ACC112 (cell line): ENCODE data around the gene BPGM.

Experiments
- H2AFZ ChIP-seq: fragments of 200-600 bp; sonication (generic); one replicate; pipeline ENCODE4 v1.6.0; 2017; ENCODE audit warnings: antibody characterized with exemption, low read length; ENCODE audit not compliant: unreplicated experiment
- H3K27ac ChIP-seq: fragments of 200-600 bp; sonication (generic); 2 replicates; pipeline ENCODE4 v1.5.1; 2014; ENCODE audit warnings: low read depth, mild to moderate bottlenecking, antibody characterized with exemption, low read length, moderate library complexity
- H3K27me3 ChIP-seq: fragments of 200-600 bp; sonication (generic); 2 replicates; pipeline ENCODE4 v1.6.1; 2014; ENCODE audit warnings: mild to moderate bottlenecking, antibody characterized with exemption, low read length, moderate library complexity, mixed read lengths; ENCODE audit not compliant: insufficient read depth
- H3K36me3 ChIP-seq: fragments of 200-600 bp; sonication (generic); 2 replicates; pipeline ENCODE4 v1.6.1; 2016; ENCODE audit warnings: mild to moderate bottlenecking, antibody characterized with exemption, low read length, moderate library complexity, mixed read lengths; ENCODE audit not compliant: insufficient read depth
- H3K4me1 ChIP-seq: fragments of 200-600 bp; sonication (generic); one replicate; pipeline ENCODE4 v1.6.1; 2016; ENCODE audit warnings: low read length, mixed read lengths; ENCODE audit not compliant: insufficient read depth, unreplicated experiment, control insufficient read depth
- H3K4me3 ChIP-seq: fragments of 200-600 bp; sonication (generic); 2 replicates; pipeline ENCODE4 v1.5.1; 2014; ENCODE audit warnings: mild to moderate bottlenecking, low read depth, low read length
- H3K79me2 ChIP-seq: fragments of 200-600 bp; sonication (generic); one replicate; pipeline ENCODE4 v1.6.0; 2016; ENCODE audit warnings: low read length; ENCODE audit not compliant: control insufficient read depth, unreplicated experiment, insufficient read depth

Gene BPGM

GRCh38 chr7:134645478-134645877 is 1.2 kb upstream of the BPGM start:
- H3K27ac ChIP-seq, result peak overlapping the region; percentile 50
- peaks cover 41% of the 10 kb centered on the region for H3K79me2 ChIP-seq
- H3K4me3 ChIP-seq, result peak overlapping the region; percentile 87
- no peaks in the 10 kb centered on the region for H3K36me3 ChIP-seq
- H2AFZ ChIP-seq, result no peak overlapping the region
- peaks cover 16% of the 10 kb centered on the region for H3K4me1 ChIP-seq
- no peaks in the 10 kb centered on the region for H3K27me3 ChIP-seq

GRCh38 chr7:134645935-134646334 is 718 bp upstream of the BPGM start:
- H3K79me2 ChIP-seq, result peaks cover 43% of the 10 kb centered on the region
- H3K4me1 ChIP-seq, result peaks cover 17% of the 10 kb centered on the region
- no peaks in the 10 kb centered on the region for H3K27me3 ChIP-seq
- H3K27ac ChIP-seq, result peak overlapping the region; percentile 50
- H2AFZ ChIP-seq, result peak overlapping the region; percentile 71
- H3K4me3 ChIP-seq, result peak overlapping the region; percentile 87
- H3K36me3 ChIP-seq, result no peaks in the 10 kb centered on the region

- Histone ChIP-seq H3K27ac (no peak overlapping the region), H3K79me2 (peaks cover 64% of the 10 kb centered on the region), H3K36me3 (no peaks in the 10 kb centered on the region), H2AFZ (no peak overlapping the region), H3K27me3 (no peaks in the 10 kb centered on the region), H3K4me3 (peak overlapping the region; percentile 36), H3K4me1 (peaks cover 28% of the 10 kb centered on the region)
These were observed 1.8 kb downstream of the BPGM start for GRCh38 chr7:134648456-134648855.

GRCh38 chr7:134649226-134649775 is 2.6 kb downstream of the BPGM start:
- Histone ChIP-seq H3K4me1 (peaks cover 28% of the 10 kb centered on the region), H2AFZ (no peak overlapping the region), H3K79me2 (peaks cover 72% of the 10 kb centered on the region), H3K4me3 (no peak overlapping the region; the same call in 1 of the 2 replicates), H3K36me3 (no peaks in the 10 kb centered on the region), H3K27ac (no peak overlapping the region), H3K27me3 (no peaks in the 10 kb centered on the region)

GRCh38 chr7:134651991-134652390 is 5.3 kb downstream of the BPGM start:
- peaks cover 18% of the 10 kb centered on the region for H3K4me1 ChIP-seq
- no peak overlapping the region for H3K4me3 ChIP-seq
- H3K27ac ChIP-seq, result no peak overlapping the region
- peaks cover 6% of the 10 kb centered on the region; the same call in 1 of the 2 replicates for H3K36me3 ChIP-seq
- H3K79me2 ChIP-seq, result peaks cover 75% of the 10 kb centered on the region
- no peak overlapping the region for H2AFZ ChIP-seq
- H3K27me3 ChIP-seq, result no peaks in the 10 kb centered on the region

- H2AFZ ChIP-seq, result no peak overlapping the region
- peaks cover 17% of the 10 kb centered on the region for H3K4me1 ChIP-seq
- no peak overlapping the region for H3K4me3 ChIP-seq
- no peak overlapping the region for H3K27ac ChIP-seq
- peaks cover 6% of the 10 kb centered on the region; the same call in 1 of the 2 replicates for H3K36me3 ChIP-seq
- H3K27me3 ChIP-seq, result no peaks in the 10 kb centered on the region
- H3K79me2 ChIP-seq, result peaks cover 80% of the 10 kb centered on the region
These were observed 7.6 kb downstream of the BPGM start for GRCh38 chr7:134654104-134654775.

GRCh38 chr7:134657526-134657925 is 10.9 kb downstream of the BPGM start:
- Histone ChIP-seq H3K36me3 (peaks cover 18% of the 10 kb centered on the region; the same call in 1 of the 2 replicates), H3K79me2 (peaks cover 76% of the 10 kb centered on the region), H3K27me3 (no peaks in the 10 kb centered on the region), H3K4me3 (no peak overlapping the region), H3K27ac (no peak overlapping the region), H3K4me1 (peaks cover 31% of the 10 kb centered on the region), H2AFZ (no peak overlapping the region)

GRCh38 chr7:134660242-134660785 is 13.7 kb downstream of the BPGM start:
- Histone ChIP-seq H3K4me1 (peaks cover 36% of the 10 kb centered on the region), H3K4me3 (no peak overlapping the region), H3K36me3 (peaks cover 22% of the 10 kb centered on the region), H3K27ac (peak overlapping the region; percentile 92), H3K79me2 (peaks cover 56% of the 10 kb centered on the region), H2AFZ (no peak overlapping the region), H3K27me3 (no peaks in the 10 kb centered on the region)

GRCh38 chr7:134660961-134661376 is 14.3 kb downstream of the BPGM start:
- Histone ChIP-seq H3K27me3 (no peaks in the 10 kb centered on the region), H3K27ac (peak overlapping the region; percentile 92), H2AFZ (no peak overlapping the region), H3K79me2 (peaks cover 51% of the 10 kb centered on the region), H3K36me3 (peaks cover 18% of the 10 kb centered on the region), H3K4me1 (peaks cover 36% of the 10 kb centered on the region), H3K4me3 (no peak overlapping the region)

GRCh38 chr7:134662166-134662870 is 15.7 kb downstream of the BPGM start:
- no peaks in the 10 kb centered on the region for H3K27me3 ChIP-seq
- H3K27ac ChIP-seq, result peak overlapping the region; percentile 92
- H3K79me2 ChIP-seq, result peaks cover 57% of the 10 kb centered on the region
- peaks cover 23% of the 10 kb centered on the region for H3K36me3 ChIP-seq
- no peak overlapping the region for H3K4me3 ChIP-seq
- H2AFZ ChIP-seq, result peak overlapping the region; percentile 7
- H3K4me1 ChIP-seq, result peaks cover 38% of the 10 kb centered on the region
